Fibroblast of mammary gland (primary cell): ENCODE data around the gene PLIN3.
"Not testable (repeated sequence)": the region's sequence is repeated elsewhere in the genome, so short reads cannot be mapped to it uniquely, and the experiment has no call there.

Source experiments
- DNase-seq: peaks from one replicate; pipeline ENCODE4 v3.0.0-alpha.2; 2010; ENCODE audit warnings: low read depth
- H3K4me3 ChIP-seq: 2 replicates; pipeline ENCODE4 v1.5.1; 2011; ENCODE audit warnings: low read depth, mild to moderate bottlenecking, low read length, moderate library complexity; ENCODE audit not compliant: control insufficient read depth
- TF ChIP-seq, protein P1 (sequence below): conservative IDR thresholded peaks from 2 replicates; pipeline ENCODE4 v1.5.1; 2011; ENCODE audit warnings: low read depth, low read length, inconsistent platforms; ENCODE audit not compliant: control insufficient read depth, insufficient read depth

The PLIN3 gene

GRCh38 chr19:4871711-4872110 lies 4.2 kb upstream of the PLIN3 start:
- DNase-seq, result no peak
- H3K4me3 ChIP-seq, result no peak overlapping the region
- TF ChIP-seq, protein P1, sequence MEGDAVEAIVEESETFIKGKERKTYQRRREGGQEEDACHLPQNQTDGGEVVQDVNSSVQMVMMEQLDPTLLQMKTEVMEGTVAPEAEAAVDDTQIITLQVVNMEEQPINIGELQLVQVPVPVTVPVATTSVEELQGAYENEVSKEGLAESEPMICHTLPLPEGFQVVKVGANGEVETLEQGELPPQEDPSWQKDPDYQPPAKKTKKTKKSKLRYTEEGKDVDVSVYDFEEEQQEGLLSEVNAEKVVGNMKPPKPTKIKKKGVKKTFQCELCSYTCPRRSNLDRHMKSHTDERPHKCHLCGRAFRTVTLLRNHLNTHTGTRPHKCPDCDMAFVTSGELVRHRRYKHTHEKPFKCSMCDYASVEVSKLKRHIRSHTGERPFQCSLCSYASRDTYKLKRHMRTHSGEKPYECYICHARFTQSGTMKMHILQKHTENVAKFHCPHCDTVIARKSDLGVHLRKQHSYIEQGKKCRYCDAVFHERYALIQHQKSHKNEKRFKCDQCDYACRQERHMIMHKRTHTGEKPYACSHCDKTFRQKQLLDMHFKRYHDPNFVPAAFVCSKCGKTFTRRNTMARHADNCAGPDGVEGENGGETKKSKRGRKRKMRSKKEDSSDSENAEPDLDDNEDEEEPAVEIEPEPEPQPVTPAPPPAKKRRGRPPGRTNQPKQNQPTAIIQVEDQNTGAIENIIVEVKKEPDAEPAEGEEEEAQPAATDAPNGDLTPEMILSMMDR, result no peak

GRCh38 chr19:4870025-4870700 lies 2.7 kb upstream of the PLIN3 start:
- H3K4me3 ChIP-seq, result no peak overlapping the region
- TF ChIP-seq, protein P1, result no peak
- peak; percentile 97 for DNase-seq

DNA sequence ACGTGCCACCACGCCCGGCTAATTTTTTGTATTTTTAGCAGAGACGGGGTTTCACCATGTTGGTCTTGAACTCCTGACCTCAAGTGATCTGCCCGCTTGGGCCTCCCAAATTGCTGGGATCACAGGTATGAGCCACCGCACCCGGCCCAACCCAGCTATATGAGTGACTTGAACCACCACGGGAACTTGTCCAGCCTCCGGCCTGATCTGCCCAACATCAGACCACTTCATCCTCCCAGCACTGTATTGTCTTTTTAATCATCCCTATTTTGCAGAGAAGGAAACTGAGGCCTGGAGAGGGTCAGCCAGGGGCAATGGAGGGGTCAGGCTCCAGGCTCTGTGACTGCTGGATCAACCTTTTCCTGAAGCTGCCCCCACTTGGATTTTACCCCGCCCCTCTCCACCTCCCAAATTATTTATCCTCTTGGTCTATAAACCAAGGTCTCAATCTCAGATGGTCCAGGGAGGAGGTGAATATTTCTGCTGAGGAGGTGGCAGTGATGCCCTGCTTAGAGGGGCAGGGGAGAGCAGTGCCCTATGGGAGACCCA lies 893 bp upstream of the PLIN3 start:
- no peak overlapping the region for H3K4me3 ChIP-seq
- DNase-seq, result no peak
- TF ChIP-seq, protein P1, result no peak

DNA sequence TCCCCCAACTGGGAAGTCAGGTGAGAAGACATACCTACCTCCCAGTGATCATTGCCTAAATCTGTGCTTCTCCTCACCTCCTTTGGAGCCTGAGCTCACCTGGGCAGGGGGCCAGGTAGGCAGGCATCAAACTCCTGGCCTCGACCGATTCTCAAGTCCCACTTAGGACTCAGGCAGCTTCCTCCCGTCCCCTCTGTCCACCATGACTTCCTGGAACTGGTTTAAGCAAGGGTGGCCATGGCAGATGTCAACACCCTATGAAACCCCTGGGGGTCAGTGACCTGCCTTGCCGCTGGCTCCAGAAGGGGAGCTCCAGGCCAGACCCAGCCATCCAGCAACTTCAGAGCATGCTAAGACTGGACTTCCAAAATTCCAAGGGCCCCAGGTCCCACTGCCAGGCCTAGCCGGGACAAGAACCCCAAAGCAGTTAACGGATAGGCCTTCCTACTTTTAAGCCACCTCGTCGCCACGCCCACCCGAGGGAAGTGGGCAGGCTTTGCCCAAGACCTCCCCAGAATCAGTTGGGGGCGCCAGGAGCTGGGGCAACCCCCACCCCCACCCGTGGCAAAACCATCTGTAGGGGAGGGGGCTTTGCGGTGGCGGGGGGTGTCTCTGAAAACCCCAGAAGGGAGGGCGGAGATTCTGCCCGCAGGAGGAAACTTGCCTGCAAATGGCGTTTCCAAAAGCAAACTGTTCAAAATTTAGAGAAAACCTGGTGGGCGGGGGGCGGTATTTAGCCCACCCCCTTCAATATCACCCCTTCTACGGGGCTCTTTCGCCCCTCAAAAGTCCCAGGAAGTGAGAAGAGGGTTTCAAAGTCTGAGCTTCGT lies 657 bp downstream of the PLIN3 start:
- DNase-seq, result peak; percentile 52
- TF ChIP-seq, protein P1, result no peak
- peak overlapping the region; percentile 73 for H3K4me3 ChIP-seq

GRCh38 chr19:4861147-4861546 lies 6.3 kb downstream of the PLIN3 start:
- TF ChIP-seq, protein P1, result no peak

DNA sequence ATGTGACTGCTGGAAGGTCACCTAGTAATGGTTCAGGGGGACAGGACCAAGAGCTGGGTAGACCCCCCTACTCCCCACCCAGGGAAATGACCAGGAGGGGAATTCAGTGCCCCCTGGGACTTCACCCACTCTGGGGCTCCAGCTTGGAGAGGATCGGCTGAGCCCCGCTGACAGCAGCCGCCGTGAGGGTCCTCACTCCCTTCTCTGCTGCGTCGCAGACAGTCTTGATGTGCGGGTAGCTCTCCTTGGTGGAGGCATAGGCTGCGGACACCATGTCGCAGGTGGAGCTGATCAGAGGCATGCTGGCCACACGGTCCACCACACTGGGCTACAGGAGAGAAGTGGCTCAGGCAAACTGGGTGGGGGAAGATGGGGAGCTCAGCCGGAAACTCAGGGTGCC lies 7.8 kb downstream of the PLIN3 start:
- no peak for DNase-seq
- H3K4me3 ChIP-seq, result no peak overlapping the region
- TF ChIP-seq, protein P1, result no peak

More at GRCh38 chr19:4861147-4861546, 6.3 kb downstream of the PLIN3 start:
- no peak overlapping the region for H3K4me3 ChIP-seq
- DNase-seq, result no peak

GRCh38 chr19:4856468-4856867 lies 11.0 kb downstream of the PLIN3 start:
- not testable (repeated sequence) for H3K4me3 ChIP-seq, DNase-seq

GRCh38 chr19:4853506-4853905 lies 14.0 kb downstream of the PLIN3 start:
- H3K4me3 ChIP-seq, result not testable (repeated sequence)

More at GRCh38 chr19:4853506-4853905, 14.0 kb downstream of the PLIN3 start:
- not testable (repeated sequence) for DNase-seq
